Activated CD8-positive, alpha-beta memory T cell treated with anti-CD3 and anti-CD28 coated beads, Interleukin-2, amount 50 U/mL, for 48 hours (primary cell): ENCODE data around the gene GPRC5B.
A peak's percentile ranks its signal among the peaks of the same experiment; 100 is the strongest.

Experiments used
- DNase-seq: peaks from one replicate; pipeline ENCODE4 v3.0.0-alpha.2; 2020

GPRC5B gene, protein sequence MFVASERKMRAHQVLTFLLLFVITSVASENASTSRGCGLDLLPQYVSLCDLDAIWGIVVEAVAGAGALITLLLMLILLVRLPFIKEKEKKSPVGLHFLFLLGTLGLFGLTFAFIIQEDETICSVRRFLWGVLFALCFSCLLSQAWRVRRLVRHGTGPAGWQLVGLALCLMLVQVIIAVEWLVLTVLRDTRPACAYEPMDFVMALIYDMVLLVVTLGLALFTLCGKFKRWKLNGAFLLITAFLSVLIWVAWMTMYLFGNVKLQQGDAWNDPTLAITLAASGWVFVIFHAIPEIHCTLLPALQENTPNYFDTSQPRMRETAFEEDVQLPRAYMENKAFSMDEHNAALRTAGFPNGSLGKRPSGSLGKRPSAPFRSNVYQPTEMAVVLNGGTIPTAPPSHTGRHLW

GRCh38 chr16:19884611-19885450 lies at the start of gene GPRC5B:
Gene GPRC5B (minus strand): TSS chr16:19884848. CDS start chr16:19872845, 12,003 bp downstream.
- peak; percentile 70 for DNase-seq

DNA sequence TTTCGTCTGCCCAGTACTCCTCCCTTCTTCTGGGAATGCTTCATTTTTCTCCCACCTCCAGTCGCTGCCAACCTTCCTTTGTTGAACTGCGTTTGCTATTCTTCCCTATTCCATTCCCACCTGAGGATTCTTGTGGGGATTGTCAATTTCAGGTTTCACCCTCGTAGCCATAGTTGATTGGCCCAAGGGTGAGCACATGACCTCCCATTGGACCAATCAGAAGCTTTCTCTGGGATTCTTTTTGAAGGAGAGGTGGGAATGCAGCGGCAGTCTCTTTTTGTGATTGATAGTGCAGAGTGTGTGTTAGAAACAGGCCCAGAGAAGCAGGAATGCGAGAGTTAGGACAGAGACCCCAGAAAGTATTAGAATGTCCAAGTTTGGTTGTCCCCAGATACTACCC lies 49.1 kb upstream of the GPRC5B start:
- DNase-seq: no peak

- no peak for DNase-seq
Observed at GRCh38 chr16:19929062-19929511, 44.4 kb upstream of the GPRC5B start.

- DNase-seq: no peak
Observed at GRCh38 chr16:19928432-19928831, 43.8 kb upstream of the GPRC5B start.

DNA sequence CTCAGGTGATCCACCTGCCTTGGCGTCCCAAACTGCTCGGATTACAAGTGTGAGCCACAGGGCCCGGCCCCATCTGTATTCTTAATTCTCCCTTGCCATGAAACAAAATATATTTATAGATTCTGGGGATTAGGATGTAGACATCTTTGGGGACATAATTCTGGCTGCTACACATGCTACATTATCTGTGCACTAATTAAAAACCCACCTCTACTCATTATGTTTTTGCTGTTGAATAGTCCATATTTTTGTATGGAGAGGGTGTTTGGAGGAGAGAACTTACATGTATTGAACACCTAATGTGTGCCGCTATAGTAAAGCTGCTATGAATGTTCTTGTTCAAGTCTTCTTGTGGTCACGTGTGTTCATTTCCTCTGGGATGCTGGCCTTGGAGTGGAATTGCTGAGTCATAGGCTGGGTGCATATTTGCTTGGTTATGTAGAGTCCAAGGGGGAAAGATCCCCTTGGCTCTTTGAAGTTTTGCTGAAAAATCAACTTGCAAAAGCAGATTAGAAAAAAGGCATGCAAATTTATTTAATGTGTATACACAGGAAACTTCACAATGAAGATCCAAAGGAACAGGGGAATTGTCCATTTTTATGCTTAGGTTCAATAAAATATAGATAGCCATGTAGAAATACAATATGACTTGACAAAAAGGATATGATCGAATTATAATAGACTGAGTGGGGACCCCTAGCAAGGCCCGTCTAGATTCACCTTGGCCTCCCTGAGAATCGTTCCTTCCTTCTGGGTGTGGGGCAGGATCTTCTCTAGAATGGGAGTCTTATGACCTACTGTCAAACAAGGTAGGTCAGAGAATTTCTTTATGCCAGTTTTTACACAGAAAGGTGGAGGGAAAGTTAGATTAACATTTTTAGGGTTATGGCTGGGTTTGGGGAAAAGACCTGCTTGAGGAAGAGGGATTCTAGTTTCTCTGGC lies 42.1 kb upstream of the GPRC5B start:
- DNase-seq: no peak

- no peak for DNase-seq
Observed at GRCh38 chr16:19923396-19923795, 38.7 kb upstream of the GPRC5B start.

GRCh38 chr16:19919142-19919541 lies 34.5 kb upstream of the GPRC5B start:
- no peak for DNase-seq

- DNase-seq: no peak
Observed at GRCh38 chr16:19916064-19916463, 31.4 kb upstream of the GPRC5B start.

DNA sequence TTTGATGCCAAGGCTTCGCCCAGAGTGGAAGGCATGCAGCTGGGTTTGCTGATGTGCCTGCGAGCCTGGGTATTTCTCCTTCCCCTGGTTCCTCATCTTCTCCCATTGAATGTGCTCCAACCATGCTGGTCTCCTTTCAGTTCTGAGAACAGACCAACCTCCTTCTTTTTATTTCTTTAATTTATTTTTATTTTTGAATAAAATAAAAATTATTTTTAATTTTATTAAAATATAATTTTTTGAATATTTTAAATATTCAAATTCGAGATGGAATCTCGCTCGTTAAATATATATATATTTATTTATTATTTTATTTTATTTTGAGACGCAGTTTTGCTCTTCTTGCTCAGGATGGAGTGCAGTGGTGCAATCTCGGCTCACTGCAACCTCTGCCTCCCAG lies 30.2 kb upstream of the GPRC5B start:
- no peak for DNase-seq

- no peak for DNase-seq
Observed at GRCh38 chr16:19913340-19913645, 28.6 kb upstream of the GPRC5B start.

GRCh38 chr16:19912455-19913339 lies 28.0 kb upstream of the GPRC5B start:
- no peak for DNase-seq

GRCh38 chr16:19911747-19912454 lies 27.3 kb upstream of the GPRC5B start:
- DNase-seq: no peak

DNA sequence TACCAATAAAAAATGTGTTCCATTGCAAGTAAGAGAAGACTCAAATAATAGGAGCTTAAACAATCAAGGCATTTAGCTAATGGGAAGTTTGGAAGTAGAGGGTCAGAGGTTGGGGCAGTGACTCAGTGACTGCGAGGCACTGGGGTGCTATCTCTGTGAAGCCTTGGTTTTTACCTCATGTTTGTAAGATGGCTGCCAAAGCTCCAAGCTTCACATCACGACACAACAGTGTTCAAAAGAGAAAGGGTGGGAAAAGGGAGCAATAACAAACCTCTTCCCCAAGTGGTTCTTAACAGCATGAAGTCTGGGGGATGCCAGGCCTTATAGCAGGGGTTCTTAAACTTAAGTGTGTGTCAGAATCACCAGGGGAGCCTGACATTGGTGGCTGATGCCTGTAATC lies 26.6 kb upstream of the GPRC5B start:
- DNase-seq: no peak

DNA sequence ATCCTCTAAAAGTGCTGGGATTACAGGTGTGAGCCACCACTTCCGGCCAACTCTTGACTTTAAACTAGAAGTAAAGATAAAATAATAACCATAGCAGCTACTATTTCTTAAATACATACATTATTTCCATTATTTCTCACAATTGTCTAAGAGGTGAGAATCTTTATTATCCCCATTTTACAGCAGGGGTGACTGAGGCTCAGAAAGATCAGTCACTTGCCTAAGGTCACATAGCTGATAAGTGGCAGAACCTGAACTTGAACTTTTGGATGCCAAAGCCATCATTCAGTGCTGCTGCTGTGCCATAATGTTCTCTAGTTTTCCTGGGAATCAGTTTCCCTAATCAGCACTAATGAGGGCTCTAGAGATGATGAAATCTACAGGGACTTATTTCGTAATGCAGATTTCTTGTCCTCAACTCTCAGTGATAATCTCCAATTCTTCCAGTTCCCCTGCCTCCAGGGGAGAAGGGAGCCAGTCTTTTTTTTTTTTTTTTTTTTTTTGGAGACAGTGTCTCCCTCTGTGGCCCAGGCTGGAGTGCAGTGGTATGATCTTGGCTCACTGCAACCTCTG lies 25.2 kb upstream of the GPRC5B start:
- no peak for DNase-seq

DNA sequence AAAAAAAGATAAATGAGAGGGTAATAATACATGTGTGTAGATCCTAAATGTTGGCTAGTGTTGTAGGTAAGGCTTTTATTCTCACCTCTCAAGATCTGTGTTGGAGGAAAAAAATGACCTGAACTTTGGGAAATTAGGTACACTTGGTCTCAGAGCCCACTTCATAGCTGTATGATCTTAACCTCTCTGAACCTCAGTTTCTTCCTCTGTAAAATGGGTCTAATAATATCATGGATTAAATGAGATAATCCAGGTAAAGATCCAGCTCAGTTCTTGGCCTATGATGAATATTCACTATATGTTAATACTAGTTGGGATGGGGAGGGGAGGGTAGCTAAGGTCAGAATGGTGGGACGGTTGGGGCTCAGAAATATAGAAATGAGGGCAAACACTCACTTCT lies 24.3 kb upstream of the GPRC5B start:
- DNase-seq: no peak

DNA sequence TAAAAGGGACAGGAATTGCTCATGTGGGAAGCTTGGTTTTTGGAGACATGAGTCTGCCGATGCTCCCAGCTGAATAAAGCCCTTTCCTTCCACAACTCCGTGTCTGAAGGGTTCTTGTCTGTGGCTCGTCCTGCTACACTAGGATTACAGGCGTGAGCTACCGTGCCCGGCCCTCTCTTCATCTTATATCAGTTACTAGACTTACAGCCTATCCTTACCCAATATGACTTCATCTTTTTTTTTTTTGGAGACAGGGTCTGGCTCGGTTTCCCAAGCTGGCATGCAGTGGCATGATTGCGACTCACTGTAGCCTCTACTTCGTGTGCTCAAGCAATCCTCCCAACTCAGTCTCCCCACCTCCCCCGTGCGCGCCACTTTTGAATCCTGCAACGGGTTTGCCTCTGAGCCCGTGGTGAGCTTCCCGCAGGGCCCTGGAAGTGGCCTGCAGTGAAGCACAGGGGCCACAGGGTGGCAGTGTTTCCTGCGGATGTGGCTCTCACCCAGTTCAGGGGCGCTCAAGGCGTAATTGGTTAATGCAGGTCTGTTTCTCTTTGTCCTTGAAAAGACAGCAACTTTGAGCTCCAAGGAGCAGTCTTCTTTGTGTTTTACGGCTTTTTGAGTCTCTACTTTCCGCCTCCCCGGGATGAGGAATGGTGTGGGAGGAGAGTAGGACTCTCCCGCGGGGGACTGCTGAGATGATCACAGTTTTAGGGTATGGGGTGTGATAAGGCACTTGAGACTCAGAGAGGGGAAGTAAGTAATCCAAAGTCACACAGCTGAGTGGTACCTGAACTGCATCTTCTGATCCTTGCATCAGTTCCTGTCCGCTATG lies 22.7 kb upstream of the GPRC5B start:
- DNase-seq: peak; percentile 86

- no peak for DNase-seq
Observed at GRCh38 chr16:19901164-19901563, 16.5 kb upstream of the GPRC5B start.

DNA sequence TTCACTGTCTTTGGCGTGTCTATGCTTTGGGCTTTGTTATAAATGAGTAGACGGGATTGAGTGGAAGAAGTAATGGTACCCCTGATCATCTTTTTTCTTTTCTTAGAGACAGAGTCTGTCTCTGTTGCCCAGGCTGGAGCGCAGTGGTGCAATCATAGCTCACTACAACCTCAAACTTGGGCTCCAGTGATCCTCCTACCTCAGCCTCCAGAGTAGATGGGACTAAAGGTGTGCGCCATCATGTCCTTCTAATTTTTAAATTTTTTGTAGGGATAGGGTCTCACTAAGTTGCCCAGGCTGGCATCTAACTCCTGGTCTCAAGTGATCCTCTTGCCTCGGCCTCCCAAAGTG lies 14.9 kb upstream of the GPRC5B start:
- DNase-seq: no peak

- DNase-seq: peak; percentile 61
Observed at GRCh38 chr16:19898924-19899604, 14.4 kb upstream of the GPRC5B start.

- no peak for DNase-seq
Observed at GRCh38 chr16:19898166-19898565, 13.5 kb upstream of the GPRC5B start.
